HEK293 (cell line): ENCODE results near the gene RAET1G.

Experiments used
- CTCF ChIP-seq: fragments of 450-650 bp; formaldehyde crosslinking; IDR thresholded peaks from 2 replicates; pipeline ENCODE4 v1.5.1; 2016; ENCODE audit warnings: missing biosample characterization, missing genetic modification characterization
- KLF10 ChIP-seq: fragments of 450-650 bp; IDR thresholded peaks from 2 replicates; pipeline ENCODE4 v1.5.1; 2018; ENCODE audit warnings: missing biosample characterization, mild to moderate bottlenecking, missing genetic modification characterization
- PATZ1 ChIP-seq: fragments of 450-650 bp; formaldehyde crosslinking; IDR thresholded peaks from 2 replicates; pipeline ENCODE4 v1.5.1; 2016; ENCODE audit warnings: missing biosample characterization, missing genetic modification characterization
- YY1 ChIP-seq: fragments of 450-650 bp; formaldehyde crosslinking; IDR thresholded peaks from 2 replicates; pipeline ENCODE4 v1.5.1; 2018; ENCODE audit warnings: missing biosample characterization, missing genetic modification characterization
- ZBTB17 ChIP-seq: fragments of 450-650 bp; formaldehyde crosslinking; IDR thresholded peaks from 2 replicates; pipeline ENCODE4 v1.5.1; 2016; ENCODE audit warnings: missing biosample characterization, missing genetic modification characterization
- ZBTB7A ChIP-seq: fragments of 450-650 bp; formaldehyde crosslinking; IDR thresholded peaks from 2 replicates; pipeline ENCODE4 v1.5.1; 2016; ENCODE audit warnings: low read depth, missing biosample characterization, missing genetic modification characterization
- ZBTB8A ChIP-seq: fragments of 450-650 bp; formaldehyde crosslinking; IDR thresholded peaks from 2 replicates; pipeline ENCODE4 v1.5.1; 2016; ENCODE audit warnings: missing biosample characterization, missing genetic modification characterization
- ZNF112 ChIP-seq: fragments of 450-650 bp; formaldehyde crosslinking; IDR thresholded peaks from 2 replicates; pipeline ENCODE4 v1.5.0; 2017; ENCODE audit warnings: missing biosample characterization, missing genetic modification characterization
- ZNF18 ChIP-seq: fragments of 450-650 bp; formaldehyde crosslinking; IDR thresholded peaks from 2 replicates; pipeline ENCODE4 v1.5.1; 2016; ENCODE audit warnings: missing biosample characterization, missing genetic modification characterization
- ZNF280D ChIP-seq: fragments of 450-650 bp; formaldehyde crosslinking; IDR thresholded peaks from 2 replicates; pipeline ENCODE4 v1.5.1; 2016; ENCODE audit warnings: missing biosample characterization, missing genetic modification characterization
- ZNF433 ChIP-seq: fragments of 450-650 bp; formaldehyde crosslinking; IDR thresholded peaks from 2 replicates; pipeline ENCODE4 v1.5.1; 2016; ENCODE audit warnings: missing biosample characterization, missing genetic modification characterization, low read depth
- ZNF658 ChIP-seq: fragments of 450-650 bp; formaldehyde crosslinking; IDR thresholded peaks from 2 replicates; pipeline ENCODE4; 2016; ENCODE audit warnings: missing biosample characterization, missing genetic modification characterization

GRCh38 chr6:149876241-149876933 is 46.5 kb downstream of the RAET1G start:
- no peak for TF ChIP-seq ZBTB7A (tag by site-specific recombination)
- TF ChIP-seq ZBTB17 (tag by site-specific recombination) = no peak
- no peak for TF ChIP-seq YY1 (tag by site-specific recombination)
- TF ChIP-seq CTCF (tag by site-specific recombination) = no peak
- TF ChIP-seq ZNF658 (tag by site-specific recombination) = no peak
- no peak for TF ChIP-seq ZNF280D (tag by site-specific recombination)
- no peak for TF ChIP-seq ZNF433
- TF ChIP-seq KLF10 (tag by site-specific recombination) = no peak
- TF ChIP-seq ZNF112 (tag by site-specific recombination) = no peak
- no peak for TF ChIP-seq PATZ1 (tag by site-specific recombination)
- no peak for TF ChIP-seq ZBTB8A (tag by site-specific recombination)
- TF ChIP-seq ZNF18 (tag by site-specific recombination) = no peak
